ENCODE measurements around the gene MAFG. TPM values are rescaled to one million over a fixed set of nuclear protein-coding genes. Genes with fewer than 3 reads are reported as not detected.

Gene MAFG
- total RNA-seq, 1 donor from 2014 or later = 35.8 TPM

DNA sequence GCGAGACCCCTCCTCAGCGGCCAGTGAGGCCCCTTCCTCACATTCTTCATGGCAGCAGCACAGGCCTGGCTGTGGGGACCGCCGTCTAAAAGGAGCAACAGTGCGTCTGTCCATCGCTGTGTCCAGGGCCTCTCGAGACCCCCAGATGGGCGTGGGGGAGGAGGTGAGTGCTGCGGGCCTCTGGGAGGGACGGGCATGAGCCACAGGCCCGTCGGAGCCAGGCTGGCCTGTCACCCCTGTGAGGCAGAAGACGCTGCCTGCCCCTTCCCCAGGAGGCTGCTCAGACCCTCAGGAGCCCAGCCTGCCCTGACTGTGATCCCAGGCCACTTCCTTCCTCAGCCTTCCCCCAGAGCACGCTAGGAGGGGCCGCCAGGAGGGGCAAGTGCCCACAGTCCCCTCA, 11.7 kb upstream of the MAFG start:
- Histone ChIP-seq H3K36me3 (ENCODE audit: insufficient read depth, low read length) (no peaks in the 10 kb centered on the region), H3K4me2 (ENCODE audit: low read length) (no peak overlapping the region), H3K4me1 (ENCODE audit: insufficient read depth, low read length) (peaks cover 6% of the 10 kb centered on the region), H3K27me3 (ENCODE audit: insufficient read depth, low read length) (peaks cover 8% of the 10 kb centered on the region), H3K4me3 (ENCODE audit: insufficient read depth, low read depth, low read length) (no peak overlapping the region), H3K9ac (ENCODE audit: low read length) (no peak overlapping the region), H4K20me1 (ENCODE audit: insufficient read depth, low read length) (peaks cover 8% of the 10 kb centered on the region), H3K79me2 (ENCODE audit: insufficient read depth, low read length) (peaks cover 20% of the 10 kb centered on the region), H2AFZ (ENCODE audit: low read depth, low read length) (no peak overlapping the region), H3K9me3 (ENCODE audit: insufficient read depth, low read depth, low read length) (no peaks in the 10 kb centered on the region), H3K27ac (ENCODE audit: low read depth, low read length) (no peak overlapping the region)
- Mint-ChIP-seq H3K27ac (ENCODE audit: unreplicated experiment) (no peak overlapping the region), H3K9me3 (ENCODE audit: unreplicated experiment) (no peaks in the 10 kb centered on the region), H3K27me3 (ENCODE audit: low read depth, unreplicated experiment) (peaks cover 12% of the 10 kb centered on the region), H3K36me3 (ENCODE audit: low read depth, unreplicated experiment) (peaks cover 4% of the 10 kb centered on the region), H3K4me3 (ENCODE audit: unreplicated experiment) (no peak overlapping the region), H3K4me1 (ENCODE audit: low read depth, unreplicated experiment) (peaks cover 5% of the 10 kb centered on the region)
- no peak for TF ChIP-seq EZH2 (IDR thresholded peaks at IDR 0.05; ENCODE audit: insufficient read depth, low read length)
- TF ChIP-seq, protein P1, sequence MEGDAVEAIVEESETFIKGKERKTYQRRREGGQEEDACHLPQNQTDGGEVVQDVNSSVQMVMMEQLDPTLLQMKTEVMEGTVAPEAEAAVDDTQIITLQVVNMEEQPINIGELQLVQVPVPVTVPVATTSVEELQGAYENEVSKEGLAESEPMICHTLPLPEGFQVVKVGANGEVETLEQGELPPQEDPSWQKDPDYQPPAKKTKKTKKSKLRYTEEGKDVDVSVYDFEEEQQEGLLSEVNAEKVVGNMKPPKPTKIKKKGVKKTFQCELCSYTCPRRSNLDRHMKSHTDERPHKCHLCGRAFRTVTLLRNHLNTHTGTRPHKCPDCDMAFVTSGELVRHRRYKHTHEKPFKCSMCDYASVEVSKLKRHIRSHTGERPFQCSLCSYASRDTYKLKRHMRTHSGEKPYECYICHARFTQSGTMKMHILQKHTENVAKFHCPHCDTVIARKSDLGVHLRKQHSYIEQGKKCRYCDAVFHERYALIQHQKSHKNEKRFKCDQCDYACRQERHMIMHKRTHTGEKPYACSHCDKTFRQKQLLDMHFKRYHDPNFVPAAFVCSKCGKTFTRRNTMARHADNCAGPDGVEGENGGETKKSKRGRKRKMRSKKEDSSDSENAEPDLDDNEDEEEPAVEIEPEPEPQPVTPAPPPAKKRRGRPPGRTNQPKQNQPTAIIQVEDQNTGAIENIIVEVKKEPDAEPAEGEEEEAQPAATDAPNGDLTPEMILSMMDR (IDR thresholded peaks at IDR 0.05; ENCODE audit: insufficient read depth, low read depth, low read length) = no peak
- FAIRE-seq = no peak
- no peak for DNase-seq (ENCODE audit: low read depth)

DNA sequence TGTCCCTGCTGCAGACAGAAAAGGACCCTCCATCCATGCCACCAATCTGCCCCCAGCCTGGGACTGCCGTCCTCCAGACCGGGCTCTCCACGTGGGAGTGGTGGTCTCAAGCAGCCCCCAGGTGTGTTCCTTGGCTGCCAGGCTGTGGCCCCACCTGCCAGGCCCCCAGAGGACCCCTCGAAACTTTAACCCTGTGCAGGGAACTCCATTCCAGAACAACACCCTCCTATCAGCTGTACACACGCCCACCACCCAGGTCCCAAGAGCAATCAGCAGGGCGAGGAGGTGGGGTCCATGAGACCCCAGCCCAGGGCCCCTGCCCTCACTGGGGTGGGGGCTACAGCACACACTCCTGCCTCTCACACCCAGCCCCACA, 8.2 kb upstream of the MAFG start:
- Histone ChIP-seq H3K27me3 (ENCODE audit: insufficient read depth, low read length) (peaks cover 1% of the 10 kb centered on the region), H3K36me3 (ENCODE audit: insufficient read depth, low read length) (no peaks in the 10 kb centered on the region), H3K9ac (ENCODE audit: low read length) (peak overlapping the region; percentile 31), H3K27ac (ENCODE audit: low read depth, low read length) (no peak overlapping the region), H2AFZ (ENCODE audit: low read depth, low read length) (no peak overlapping the region), H3K79me2 (ENCODE audit: insufficient read depth, low read length) (peaks cover 20% of the 10 kb centered on the region), H3K9me3 (ENCODE audit: insufficient read depth, low read depth, low read length) (no peaks in the 10 kb centered on the region), H3K4me2 (ENCODE audit: low read length) (peak overlapping the region; percentile 98), H3K4me3 (ENCODE audit: insufficient read depth, low read depth, low read length) (peak overlapping the region; percentile 26), H3K4me1 (ENCODE audit: insufficient read depth, low read length) (peaks cover 6% of the 10 kb centered on the region), H4K20me1 (ENCODE audit: insufficient read depth, low read length) (peaks cover 24% of the 10 kb centered on the region)
- peaks cover 5% of the 10 kb centered on the region for H3K4me1 Mint-ChIP-seq (ENCODE audit: low read depth, unreplicated experiment)
- H3K4me3 Mint-ChIP-seq (ENCODE audit: unreplicated experiment) = peak overlapping the region; percentile 93
- peak overlapping the region; percentile 66 for H3K27ac Mint-ChIP-seq (ENCODE audit: unreplicated experiment)
- DNase-seq (ENCODE audit: low read depth) (no peak), FAIRE-seq (no peak)
- no peak for TF ChIP-seq EZH2 (IDR thresholded peaks at IDR 0.05; ENCODE audit: insufficient read depth, low read length)
- TF ChIP-seq, protein P1 (IDR thresholded peaks at IDR 0.05; ENCODE audit: insufficient read depth, low read depth, low read length) = no peak
- peaks cover 10% of the 10 kb centered on the region for H3K36me3 Mint-ChIP-seq (ENCODE audit: low read depth, unreplicated experiment)
- no peaks in the 10 kb centered on the region for H3K9me3 Mint-ChIP-seq (ENCODE audit: unreplicated experiment)
- peaks cover 9% of the 10 kb centered on the region for H3K27me3 Mint-ChIP-seq (ENCODE audit: low read depth, unreplicated experiment)

DNA sequence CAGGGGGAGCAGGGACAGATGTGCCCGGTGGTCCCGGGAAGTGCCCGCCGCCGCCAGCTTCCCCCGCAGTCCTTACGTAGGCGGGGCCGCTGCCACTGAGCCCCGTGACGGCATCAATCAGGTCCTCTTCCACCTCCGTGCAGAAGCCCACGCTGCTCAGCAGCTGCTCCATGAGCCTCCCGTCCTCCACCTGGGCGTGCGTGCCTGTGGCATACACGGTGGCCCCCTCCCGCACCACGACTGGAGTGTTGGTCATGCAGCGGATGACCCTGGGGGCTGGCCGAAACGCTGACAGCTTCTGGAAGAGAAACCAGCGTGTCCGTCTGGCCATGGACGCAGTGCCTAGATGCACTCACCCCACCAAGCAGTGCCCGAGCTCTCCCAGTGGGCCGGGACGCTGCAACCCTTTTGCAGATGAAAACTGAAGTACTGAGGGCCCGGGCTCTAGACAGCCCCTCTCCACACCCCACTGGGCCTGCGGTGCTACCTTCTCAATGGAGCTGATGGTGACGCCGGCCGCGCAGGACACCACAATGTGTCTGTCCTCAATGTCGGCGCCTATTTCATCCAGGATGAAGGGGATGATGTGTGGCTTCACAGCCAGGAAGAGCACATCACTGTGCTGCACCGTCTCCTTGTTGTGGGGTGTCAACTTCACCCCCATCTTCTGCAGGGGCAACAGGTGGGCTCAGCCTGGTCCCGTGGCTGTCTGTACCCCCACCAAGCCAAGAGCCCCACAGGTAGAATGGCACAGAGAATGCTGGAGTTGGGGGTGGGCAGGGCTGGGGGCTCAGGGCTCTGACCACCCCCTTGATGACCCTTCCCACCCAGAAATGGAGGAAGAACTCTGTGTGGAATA, 7.5 kb upstream of the MAFG start:
- H3K9me3 Mint-ChIP-seq (ENCODE audit: unreplicated experiment) = no peaks in the 10 kb centered on the region
- peak overlapping the region; percentile 31 for H3K9ac ChIP-seq (ENCODE audit: low read length)
- no peak for FAIRE-seq
- H3K27me3 Mint-ChIP-seq (ENCODE audit: low read depth, unreplicated experiment) = peaks cover 3% of the 10 kb centered on the region
- peaks cover 6% of the 10 kb centered on the region for H3K4me1 ChIP-seq (ENCODE audit: insufficient read depth, low read length)
- no peaks in the 10 kb centered on the region for H3K36me3 ChIP-seq (ENCODE audit: insufficient read depth, low read length)
- H3K9me3 ChIP-seq (ENCODE audit: insufficient read depth, low read depth, low read length) = no peaks in the 10 kb centered on the region
- H3K36me3 Mint-ChIP-seq (ENCODE audit: low read depth, unreplicated experiment) = peaks cover 10% of the 10 kb centered on the region
- H3K4me3 Mint-ChIP-seq (ENCODE audit: unreplicated experiment) = peak overlapping the region; percentile 93
- no peak for DNase-seq (ENCODE audit: low read depth)
- no peak overlapping the region for H3K27ac ChIP-seq (ENCODE audit: low read depth, low read length)
- H2AFZ ChIP-seq (ENCODE audit: low read depth, low read length) = no peak overlapping the region
- peaks cover 5% of the 10 kb centered on the region for H3K4me1 Mint-ChIP-seq (ENCODE audit: low read depth, unreplicated experiment)
- H3K27ac Mint-ChIP-seq (ENCODE audit: unreplicated experiment) = peak overlapping the region; percentile 66
- peaks cover 24% of the 10 kb centered on the region for H4K20me1 ChIP-seq (ENCODE audit: insufficient read depth, low read length)
- peak overlapping the region; percentile 98 for H3K4me2 ChIP-seq (ENCODE audit: low read length)
- H3K27me3 ChIP-seq (ENCODE audit: insufficient read depth, low read length) = no peaks in the 10 kb centered on the region
- H3K4me3 ChIP-seq (ENCODE audit: insufficient read depth, low read depth, low read length) = peak overlapping the region; percentile 26
- peaks cover 20% of the 10 kb centered on the region for H3K79me2 ChIP-seq (ENCODE audit: insufficient read depth, low read length)
- TF ChIP-seq, protein P1 (IDR thresholded peaks at IDR 0.05; ENCODE audit: insufficient read depth, low read depth, low read length) = no peak
- TF ChIP-seq EZH2 (IDR thresholded peaks at IDR 0.05; ENCODE audit: insufficient read depth, low read length) = no peak

Data from astrocyte (in vitro differentiated cells and primary cell).